Mesodermal cell (in vitro differentiated cells): ENCODE data around the gene DPM3.
"Not testable (repeated sequence)": the region's sequence is repeated elsewhere in the genome, so short reads cannot be mapped to it uniquely, and the experiment has no call there.

Source experiments
- H3K27ac ChIP-seq: 2 replicates; pipeline ENCODE4 v1.7.0; 2013; ENCODE audit warnings: mild to moderate bottlenecking, low read depth, low read length, moderate library complexity; ENCODE audit not compliant: severe bottlenecking
- H3K36me3 ChIP-seq: 2 replicates; pipeline ENCODE4 v1.7.1; 2013; ENCODE audit warnings: mild to moderate bottlenecking, low read length, moderate library complexity; ENCODE audit not compliant: control insufficient read depth, insufficient read depth
- H3K4me1 ChIP-seq: one replicate; pipeline ENCODE4 v1.7.1; 2013; ENCODE audit warnings: mild to moderate bottlenecking, low read length; ENCODE audit not compliant: insufficient read depth, control insufficient read depth, poor library complexity, severe bottlenecking
- H3K4me3 ChIP-seq: 2 replicates; pipeline ENCODE4 v1.7.0; 2013; ENCODE audit warnings: low read length, control low read depth, mild to moderate bottlenecking; ENCODE audit not compliant: insufficient read depth, poor library complexity, severe bottlenecking; ENCODE audit errors: extremely low read depth
- H3K9me3 ChIP-seq: 2 replicates; pipeline ENCODE4 v1.7.1; 2013; ENCODE audit warnings: mild to moderate bottlenecking, low read length, moderate library complexity; ENCODE audit not compliant: control insufficient read depth
- WGBS, 2 experiments: methylation state at CpG; one replicate each; pipeline ENCODE4 v1.1.5; 2013; ENCODE audit warnings: missing lambda C conversion rate in 2 of 2; ENCODE audit not compliant: insufficient coverage in 2 of 2; 5-methylcytosine and 5-hydroxymethylcytosine counted together

DPM3 gene

DNA sequence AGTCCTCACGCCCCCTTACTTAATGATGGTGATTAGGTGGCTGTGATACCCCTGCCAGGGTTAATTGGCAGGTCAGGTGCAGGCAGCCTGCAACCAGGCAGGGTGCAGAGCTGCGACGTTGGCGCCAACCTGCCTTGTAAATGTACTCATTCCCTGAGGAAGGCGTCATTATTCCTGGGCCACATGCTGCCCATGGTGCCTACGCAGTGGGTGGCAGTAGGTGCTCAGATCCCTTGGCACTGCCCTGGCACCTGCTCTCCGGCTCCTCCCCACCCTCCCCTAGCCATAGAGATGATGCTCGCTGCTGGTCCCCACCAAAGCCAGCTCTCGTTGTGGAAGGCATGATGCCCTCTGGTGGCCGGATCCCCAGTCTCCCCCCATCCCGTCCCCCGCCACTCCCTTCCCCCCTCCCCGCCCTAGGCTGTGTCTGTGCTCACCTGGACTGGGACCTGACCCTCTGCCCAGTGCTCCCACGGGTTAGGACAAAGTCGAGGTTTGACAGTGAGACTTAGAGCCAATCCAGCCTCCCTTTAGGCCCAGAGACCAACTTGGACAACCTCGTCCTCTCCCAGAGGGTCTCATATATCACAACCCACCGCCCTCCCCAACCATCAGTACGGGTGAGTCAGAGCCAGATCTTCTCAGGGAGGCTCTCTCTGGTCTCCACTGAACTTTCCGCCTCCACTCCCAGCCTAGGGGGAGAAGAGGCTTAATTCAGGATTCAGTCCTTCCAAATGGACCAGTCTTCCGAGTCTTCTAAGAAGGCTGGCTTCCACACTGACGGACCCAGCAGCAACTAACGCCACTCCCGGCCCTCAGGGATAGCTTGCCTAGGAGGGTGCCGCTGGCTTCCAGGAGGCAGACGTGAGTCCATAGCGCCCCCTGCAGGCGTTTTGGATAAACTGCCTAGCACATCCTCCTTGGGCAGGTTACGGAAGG is 27.1 kb upstream of the DPM3 start:
- Histone ChIP-seq H3K9me3 (no peaks in the 10 kb centered on the region), H3K4me1 (peaks cover 7% of the 10 kb centered on the region), H3K36me3 (peaks cover 35% of the 10 kb centered on the region), H3K27ac (no peak overlapping the region), H3K4me3 (peak overlapping the region; percentile 28)
- WGBS, 2 experiments: 21% methylated on average over 19 of the region's 28 CpGs

DNA sequence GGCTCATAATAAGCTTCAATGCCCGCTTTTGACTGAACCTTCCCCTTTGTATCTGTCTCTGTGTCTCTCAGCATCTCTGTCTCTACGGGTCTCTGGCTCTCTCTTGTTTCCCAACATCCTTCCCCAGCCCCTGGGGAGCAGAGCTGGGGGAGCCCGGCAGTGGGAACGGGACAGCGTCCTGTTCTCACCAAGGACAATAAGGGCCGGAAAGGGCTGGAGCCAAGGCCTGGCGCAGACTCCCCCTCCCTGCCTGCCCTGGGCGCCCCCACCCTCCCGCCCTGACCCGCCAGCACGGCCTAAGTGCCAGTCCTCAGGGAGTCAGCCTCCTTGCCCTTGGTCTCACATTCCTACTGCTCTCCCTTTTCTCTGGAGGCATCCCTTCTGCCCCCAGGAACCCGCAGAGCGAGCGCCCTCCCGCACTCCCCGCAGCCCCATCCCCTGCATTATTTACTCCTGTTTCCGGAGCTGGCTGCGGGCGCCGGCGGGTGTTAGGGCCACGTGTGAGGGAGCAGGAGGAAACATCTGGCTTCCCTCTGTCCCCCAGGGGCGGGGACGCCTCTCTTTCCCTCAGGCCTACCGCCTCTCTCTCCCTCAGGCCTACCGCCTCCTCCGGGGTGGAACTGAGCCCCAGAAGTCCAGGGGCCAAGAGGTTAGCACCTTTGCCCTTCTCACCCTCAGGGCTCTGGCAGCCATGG is 26.3 kb upstream of the DPM3 start:
- peaks cover 29% of the 10 kb centered on the region for H3K36me3 ChIP-seq
- no peak overlapping the region for H3K27ac ChIP-seq
- H3K9me3 ChIP-seq: no peaks in the 10 kb centered on the region
- WGBS, 2 experiments: 66 to 76% methylated on average over 15 to 17 of the region's 27 CpGs
- no peak overlapping the region for H3K4me3 ChIP-seq
- H3K4me1 ChIP-seq: peaks cover under 1% of the 10 kb centered on the region

DNA sequence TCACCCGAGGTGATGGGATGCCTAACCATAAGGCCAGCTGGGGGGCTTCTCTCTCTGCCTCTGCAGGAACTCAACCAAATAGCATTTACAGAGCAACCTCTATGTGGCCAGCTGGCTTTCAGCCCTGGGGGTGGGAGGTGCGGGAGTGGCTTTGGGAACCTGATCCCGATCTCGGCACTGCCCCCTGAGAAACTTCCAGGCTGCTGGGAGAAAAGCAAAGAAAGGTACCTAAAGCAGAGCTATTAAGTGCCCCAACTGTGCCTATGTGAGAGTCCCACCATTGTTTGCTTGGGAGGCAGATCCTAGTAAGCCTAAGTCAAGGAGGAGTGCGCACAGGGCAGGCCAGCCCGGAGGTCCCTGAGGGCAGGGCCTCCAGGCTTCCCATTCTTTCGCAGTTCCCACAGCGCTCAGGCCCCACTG is 25.7 kb upstream of the DPM3 start:
- Histone ChIP-seq H3K4me1 (no peaks in the 10 kb centered on the region), H3K9me3 (no peaks in the 10 kb centered on the region), H3K4me3 (no peak overlapping the region), H3K36me3 (peaks cover 24% of the 10 kb centered on the region), H3K27ac (no peak overlapping the region)
- WGBS, 2 experiments: 73 to 75% methylated on average over 8 of the region's 8 CpGs

DNA sequence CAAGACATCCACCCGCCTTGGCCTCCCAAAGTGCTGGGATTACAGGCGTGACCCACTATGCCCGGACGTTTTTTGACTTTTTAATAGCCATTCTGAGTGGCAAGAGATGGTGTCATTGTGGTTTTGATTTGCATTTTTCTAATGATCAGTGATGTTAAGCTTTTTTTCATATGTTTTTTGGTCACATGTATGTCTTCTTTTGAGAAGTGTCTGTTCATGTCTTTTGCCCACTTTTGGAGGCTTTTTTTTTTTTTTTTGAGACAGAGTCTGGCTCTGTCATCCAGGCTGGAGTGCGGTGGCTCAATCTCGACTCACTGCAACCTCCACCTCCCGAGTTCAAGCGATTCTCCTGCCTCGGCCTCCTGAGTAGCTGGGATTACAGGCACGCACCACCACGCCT is 24.3 kb upstream of the DPM3 start:
- H3K36me3 ChIP-seq, H3K4me3 ChIP-seq, H3K27ac ChIP-seq, H3K9me3 ChIP-seq, H3K4me1 ChIP-seq: not testable (repeated sequence)
- WGBS, 2 experiments: 85 to 93% methylated on average over 5 of the region's 11 CpGs

DNA sequence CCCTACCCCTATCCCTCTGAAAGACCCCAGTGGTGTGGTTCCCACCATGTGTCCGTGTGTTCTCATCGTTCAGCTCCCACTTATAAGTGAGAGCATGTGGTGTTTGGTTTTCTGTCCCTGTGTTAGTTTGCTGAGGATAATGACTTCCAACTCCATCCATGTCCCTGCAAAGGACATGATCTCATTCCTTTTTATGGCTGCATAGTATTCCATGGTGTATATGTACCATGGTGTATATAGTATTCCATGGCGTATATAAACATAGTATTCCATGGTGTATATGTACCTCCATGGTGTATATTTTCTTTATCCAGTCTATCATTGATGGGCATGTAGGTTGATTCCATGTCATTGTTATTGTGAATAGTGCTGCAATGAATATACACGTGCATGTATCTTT is 23.5 kb upstream of the DPM3 start:
- H3K27ac ChIP-seq, H3K36me3 ChIP-seq, H3K9me3 ChIP-seq, H3K4me1 ChIP-seq, H3K4me3 ChIP-seq: not testable (repeated sequence)
- WGBS, 2 experiments: 100% methylated on average over 1 of the region's 4 CpGs

DNA sequence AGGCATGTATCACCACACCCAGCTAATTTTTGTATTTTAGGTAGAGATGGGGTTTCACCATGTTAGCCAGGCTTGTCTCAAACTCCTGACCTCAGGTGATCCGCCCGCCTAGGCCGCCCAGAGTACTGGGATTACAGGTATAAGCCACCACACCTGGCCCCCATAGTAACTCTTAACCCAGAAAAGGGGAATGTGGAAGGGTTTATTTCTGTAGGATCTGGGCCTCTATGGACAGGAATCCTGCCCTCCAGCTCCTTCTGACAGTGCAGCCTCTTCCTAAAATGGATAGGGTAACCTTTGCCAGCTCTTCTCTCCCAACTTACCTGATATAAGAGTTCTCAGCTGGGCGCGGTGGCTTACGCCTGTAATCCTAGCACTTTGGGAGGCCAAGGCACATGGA is 22.3 kb upstream of the DPM3 start:
- H3K4me3 ChIP-seq, H3K4me1 ChIP-seq, H3K9me3 ChIP-seq, H3K36me3 ChIP-seq, H3K27ac ChIP-seq: not testable (repeated sequence)
- WGBS, 2 experiments: 82 to 100% methylated on average over 3 of the region's 6 CpGs

DNA sequence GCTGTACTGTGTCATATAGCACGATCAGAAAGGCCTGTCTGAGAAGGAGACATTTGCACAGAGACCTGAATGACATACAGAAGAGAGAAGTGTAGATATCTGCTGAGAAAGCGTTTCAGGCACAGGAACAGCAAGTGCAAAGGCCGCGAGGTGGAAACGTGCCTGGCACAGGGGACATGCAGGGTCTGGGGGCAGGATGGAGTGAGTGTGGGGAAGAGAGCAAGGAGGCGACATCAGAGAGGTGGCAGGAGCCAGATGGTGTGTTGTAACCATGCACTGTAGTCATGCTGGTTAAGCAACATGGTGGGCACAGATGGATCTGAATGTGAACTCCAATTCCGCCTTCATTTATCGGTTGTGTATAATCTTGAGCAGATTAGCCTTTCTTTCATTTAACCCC is 19.8 kb upstream of the DPM3 start:
- WGBS, 2 experiments: 92% methylated on average over 6 to 7 of the region's 8 CpGs
- no peaks in the 10 kb centered on the region for H3K36me3 ChIP-seq
- H3K9me3 ChIP-seq: no peaks in the 10 kb centered on the region
- no peak overlapping the region for H3K27ac ChIP-seq
- no peak overlapping the region for H3K4me3 ChIP-seq
- H3K4me1 ChIP-seq: no peaks in the 10 kb centered on the region

DNA sequence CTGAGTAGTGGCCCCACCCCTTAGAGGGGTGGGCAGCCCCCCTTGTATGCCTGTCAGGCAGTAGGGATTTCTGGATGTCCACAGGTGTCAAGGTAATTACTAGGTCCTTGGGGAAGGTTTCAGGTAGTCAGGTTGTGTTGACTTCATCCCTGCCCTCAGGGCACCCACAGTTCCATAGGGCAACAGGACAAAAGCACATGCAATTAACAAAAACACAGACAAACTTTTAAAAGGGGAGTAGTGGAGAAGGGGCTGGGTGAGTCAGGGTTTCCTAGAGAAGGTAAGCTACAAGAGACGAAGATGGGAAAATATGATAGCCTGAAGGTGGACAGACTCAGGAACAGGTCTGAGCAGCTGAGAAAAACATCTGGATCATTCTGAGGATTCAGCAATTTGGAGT is 18.7 kb upstream of the DPM3 start:
- Histone ChIP-seq H3K4me3 (no peak overlapping the region), H3K36me3 (no peaks in the 10 kb centered on the region), H3K9me3 (no peaks in the 10 kb centered on the region), H3K4me1 (no peaks in the 10 kb centered on the region), H3K27ac (no peak overlapping the region)
- 88 to 89% methylated on average over 1 of the region's 1 CpG for WGBS, 2 experiments

DNA sequence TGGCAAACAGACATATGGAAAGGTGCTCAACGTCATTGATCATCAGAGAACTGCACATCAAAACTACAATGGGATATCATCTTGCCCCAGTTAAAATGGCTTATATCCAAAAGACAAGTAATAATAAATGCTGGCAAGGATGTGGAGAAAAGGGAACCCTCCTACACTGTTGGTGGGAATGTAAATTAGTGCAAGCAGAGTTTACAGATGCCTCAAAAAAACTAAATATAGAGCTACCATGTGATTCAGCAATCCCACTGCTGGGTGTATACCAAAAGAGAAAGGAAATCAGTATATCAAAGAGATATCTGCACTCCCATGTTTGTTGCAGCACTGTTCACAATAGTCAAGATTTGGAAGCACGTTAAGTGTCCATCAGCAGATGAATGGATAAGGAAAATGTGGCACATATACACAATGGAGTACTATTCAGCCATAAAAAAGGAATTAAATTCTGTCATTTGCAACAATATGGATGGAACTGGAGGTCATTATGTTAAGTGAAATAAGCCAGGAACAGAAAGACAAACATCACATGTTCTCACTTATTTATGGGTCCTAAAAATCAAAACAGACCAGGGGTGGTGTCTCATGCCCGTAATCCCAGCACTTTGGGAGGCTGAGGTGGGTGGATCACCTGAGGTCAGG is 15.8 kb upstream of the DPM3 start:
- WGBS, 2 experiments: 64% methylated on average over 2 of the region's 3 CpGs; no CpG with 5 or more reads in 1 of the 2 experiments
- not testable (repeated sequence) for H3K9me3 ChIP-seq

DNA sequence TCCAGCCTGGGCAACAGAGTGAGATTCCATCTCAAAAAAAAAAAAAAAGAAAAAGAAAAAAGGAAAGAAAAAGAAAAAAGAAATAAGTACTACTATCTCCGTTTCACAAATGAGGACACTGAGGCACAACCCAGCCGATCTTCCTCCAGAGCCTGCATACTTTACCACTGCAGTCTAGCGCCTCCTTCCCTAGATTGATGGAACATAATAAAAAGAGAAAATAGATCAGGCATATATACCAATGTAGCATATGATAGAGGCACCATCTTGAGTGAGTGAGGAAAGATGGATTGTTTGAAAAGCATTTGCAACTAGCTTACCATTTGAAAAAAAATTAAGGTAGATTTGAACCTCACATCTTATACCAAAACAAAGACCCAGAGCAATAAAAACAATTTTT is 5.2 kb upstream of the DPM3 start:
- Histone ChIP-seq H3K36me3 (no peaks in the 10 kb centered on the region), H3K4me1 (no peaks in the 10 kb centered on the region), H3K9me3 (no peaks in the 10 kb centered on the region), H3K27ac (no peak overlapping the region), H3K4me3 (no peak overlapping the region)
- WGBS, 2 experiments: no CpG with 5 or more reads among the region's 3 CpGs

More for the DNA sequence above, 15.8 kb upstream of the DPM3 start:
- H3K4me3 ChIP-seq, H3K4me1 ChIP-seq, H3K36me3 ChIP-seq, H3K27ac ChIP-seq: not testable (repeated sequence)
